Stimulated activated CD8-positive, alpha-beta memory T cell treated with anti-CD3 and anti-CD28 coated beads, Interleukin-12 subunit alpha, Interleukin-12 subunit beta, amount 100 ng/mL, for 24 hours (primary cell): ENCODE results near the gene DDX25.

Experiments
- DNase-seq: peaks from one replicate; pipeline ENCODE4 v3.0.0-alpha.2; 2020; ENCODE audit errors: extremely low read depth

Gene DDX25

DNA sequence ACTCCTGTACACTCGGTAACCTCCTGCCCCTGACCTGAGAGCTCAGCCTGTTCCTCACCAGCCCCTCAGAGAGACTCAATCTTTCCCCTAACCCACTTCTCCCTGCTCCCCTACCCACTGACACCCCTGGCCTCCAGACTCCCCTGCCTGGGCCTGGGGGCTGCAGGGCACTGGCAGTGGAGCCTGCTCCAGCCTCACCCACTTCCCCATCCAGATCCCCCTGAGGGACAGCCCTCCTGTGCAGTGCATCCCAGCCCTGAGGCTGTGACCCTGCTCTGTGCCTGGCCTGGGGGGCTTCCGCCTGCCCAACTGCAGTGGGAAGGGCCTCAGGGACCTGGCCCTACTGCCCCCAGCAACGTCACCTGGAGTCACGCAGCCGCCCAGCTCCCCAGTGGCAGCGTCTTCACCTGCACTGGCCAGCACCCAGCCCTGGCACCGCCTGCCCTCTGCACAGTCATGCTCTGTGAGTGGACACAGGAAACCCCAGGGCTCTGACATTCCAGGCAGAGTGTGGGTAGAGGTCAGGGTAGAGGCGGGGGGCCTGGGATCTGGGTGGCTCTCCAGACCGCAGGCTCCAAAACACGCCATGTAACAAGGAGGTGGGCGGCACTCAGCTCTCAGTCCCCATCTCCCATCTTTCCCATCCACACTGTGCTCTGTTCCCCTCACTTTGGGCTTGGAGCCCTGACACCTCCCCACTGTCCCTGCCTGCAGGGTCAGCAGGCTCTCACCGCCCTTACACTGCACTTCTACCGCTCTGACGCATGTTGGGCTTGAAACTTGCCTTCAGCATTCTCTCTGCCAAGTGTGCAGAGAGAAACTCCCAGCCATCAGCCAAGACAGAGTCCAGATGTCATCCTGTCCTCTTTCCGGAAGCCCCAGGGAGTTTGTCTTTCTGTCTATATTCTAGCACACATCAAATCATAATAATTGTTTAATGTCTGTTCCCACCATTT, 46.7 kb downstream of the DDX25 start:
- no peak for DNase-seq

GRCh38 chr11:125951731-125952130, 47.4 kb downstream of the DDX25 start:
- DNase-seq = no peak

DNA sequence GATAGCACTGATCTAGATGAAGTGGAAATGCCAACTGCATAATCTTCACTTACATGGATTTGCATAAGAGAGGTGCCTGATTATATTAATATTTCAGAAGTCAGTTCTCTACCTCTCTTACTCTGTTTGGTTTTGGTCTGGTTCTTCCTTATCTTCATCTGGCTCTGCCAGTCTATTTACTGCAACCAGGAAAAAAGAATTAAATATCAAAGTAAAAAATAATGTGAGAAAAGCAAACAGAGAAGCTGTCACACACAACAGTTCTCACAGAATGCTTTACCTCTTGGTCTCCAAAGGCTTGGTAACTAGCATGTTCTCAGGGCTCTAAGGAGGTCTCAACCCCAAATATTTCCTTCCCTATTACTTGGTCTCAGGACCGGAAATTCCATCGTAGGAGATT, 48.3 kb downstream of the DDX25 start:
- DNase-seq = no peak

- DNase-seq = no peak
These were observed 48.7 kb downstream of the DDX25 start for GRCh38 chr11:125952973-125953372.

DNA sequence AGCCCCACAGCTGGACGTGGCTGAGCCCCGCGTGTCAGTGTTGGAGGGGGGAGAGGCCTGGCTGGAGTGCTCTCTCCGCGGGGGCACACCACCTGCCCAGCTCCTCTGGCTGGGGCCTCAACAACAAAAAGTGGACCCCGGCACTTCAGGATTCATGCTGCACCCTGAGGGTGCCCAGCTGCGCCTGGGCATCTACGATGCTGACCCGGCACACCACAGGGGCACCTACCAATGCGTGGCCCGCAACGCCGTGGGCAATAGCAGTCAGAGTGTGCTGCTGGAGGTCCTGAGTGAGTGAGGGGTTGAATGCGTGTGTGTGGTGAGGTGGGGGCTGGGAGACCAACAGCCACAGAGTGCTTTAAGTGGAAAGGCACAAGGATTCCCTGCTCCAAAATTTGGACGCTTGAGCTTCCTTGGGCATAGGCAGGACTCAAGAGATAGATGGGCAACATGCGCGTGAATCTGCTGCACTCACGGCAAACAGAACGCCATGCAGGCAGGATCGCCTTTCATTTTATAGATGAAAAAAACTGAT, 49.2 kb downstream of the DDX25 start:
- DNase-seq = no peak

- no peak for DNase-seq
These were observed 50.0 kb downstream of the DDX25 start for GRCh38 chr11:125954123-125954944.

GRCh38 chr11:125954945-125955640, 50.8 kb downstream of the DDX25 start:
- no peak for DNase-seq

- DNase-seq = no peak
These were observed 51.5 kb downstream of the DDX25 start for GRCh38 chr11:125955856-125956255.

DNA sequence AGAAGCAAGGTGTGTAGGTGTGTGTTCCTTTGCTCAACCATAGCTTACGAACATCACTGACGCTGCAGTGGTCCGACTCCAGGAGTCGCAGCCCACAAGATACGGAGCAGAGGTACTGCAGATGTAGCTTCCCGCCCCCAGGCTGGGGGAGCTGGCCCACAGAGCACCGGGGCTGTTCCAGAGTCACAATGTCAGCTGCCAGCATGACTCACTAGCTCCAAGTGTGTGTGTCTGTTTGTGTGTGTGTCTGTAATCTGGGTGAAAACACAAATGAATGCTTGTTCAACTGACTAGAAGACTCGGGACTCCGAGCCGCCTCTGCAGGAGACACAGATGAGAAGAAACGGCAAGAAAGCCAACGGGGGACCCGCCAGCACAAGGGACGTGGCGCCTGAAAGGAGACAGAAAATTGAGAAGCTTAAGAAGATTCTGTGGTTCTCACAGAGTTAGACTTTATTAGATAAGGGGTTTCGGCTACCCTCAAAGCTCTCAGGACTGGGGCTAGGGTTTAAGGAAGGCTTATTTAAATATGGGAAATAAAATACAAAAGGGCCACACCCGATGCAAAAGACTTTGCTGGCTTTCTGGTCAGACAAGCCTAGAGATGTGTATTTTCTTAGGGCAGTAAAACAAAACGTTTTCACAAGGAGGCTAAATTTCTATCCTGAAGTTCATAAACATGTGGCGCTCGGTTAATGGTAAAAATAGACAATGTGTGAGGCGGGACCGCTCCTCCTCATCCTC, 52.3 kb downstream of the DDX25 start:
- no peak for DNase-seq

DNA sequence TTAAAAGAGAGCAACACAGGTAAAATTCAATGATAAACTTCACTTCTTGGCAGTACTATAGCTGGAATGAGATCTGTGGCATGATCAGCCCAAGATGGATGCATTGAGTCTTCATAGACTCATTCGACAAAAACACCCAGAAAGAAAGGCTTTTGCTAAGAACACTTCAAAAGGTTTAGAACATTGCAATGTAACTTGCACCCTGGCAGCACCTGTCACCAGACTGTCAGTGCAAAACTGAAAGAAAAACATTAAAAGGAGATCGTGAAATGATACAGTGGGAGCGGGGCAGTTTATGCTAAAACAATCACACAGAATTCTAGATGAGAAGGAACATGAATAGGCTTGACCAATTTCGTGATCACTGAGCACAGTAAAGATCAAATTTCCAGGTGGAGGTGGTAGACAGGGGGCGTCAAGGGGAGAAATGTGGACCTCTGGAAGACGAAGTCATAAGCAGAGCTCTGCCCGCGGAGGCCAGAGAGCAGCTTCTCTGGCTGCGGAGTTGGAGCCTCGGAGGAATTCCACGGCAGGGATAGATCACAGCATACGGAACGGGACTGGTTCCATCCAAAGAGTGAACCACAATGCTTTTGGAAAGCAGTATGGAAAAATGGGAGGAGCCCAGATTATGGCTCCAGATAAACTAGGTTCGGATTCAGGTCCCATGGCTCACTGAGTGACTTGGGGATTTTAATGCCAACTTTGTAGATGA, 53.5 kb downstream of the DDX25 start:
- no peak for DNase-seq

GRCh38 chr11:125958872-125959400, 54.6 kb downstream of the DDX25 start:
- DNase-seq = no peak

GRCh38 chr11:125959511-125959910, 55.2 kb downstream of the DDX25 start:
- no peak for DNase-seq

GRCh38 chr11:125959931-125960330, 55.6 kb downstream of the DDX25 start:
- DNase-seq = no peak

DNA sequence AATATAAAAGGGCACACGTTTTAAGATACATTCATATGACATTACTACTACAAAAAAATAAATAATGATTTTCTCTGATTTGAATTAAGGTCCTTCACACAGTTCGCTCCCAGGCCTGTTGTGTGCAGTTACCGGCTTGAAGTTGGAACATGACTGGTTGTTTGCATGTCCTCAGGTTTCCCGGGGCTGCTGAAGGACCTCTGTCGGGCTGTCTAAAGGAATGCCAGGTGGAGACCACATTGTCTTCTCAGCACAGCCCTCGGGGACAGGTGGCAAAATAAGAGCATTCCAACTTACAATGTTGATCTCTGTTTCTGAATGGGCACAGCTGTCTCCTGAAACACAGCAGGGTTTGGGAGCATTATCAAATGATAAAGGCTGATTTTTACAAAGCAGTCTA, 56.5 kb downstream of the DDX25 start:
- DNase-seq = no peak

- no peak for DNase-seq
These were observed 63.2 kb downstream of the DDX25 start for GRCh38 chr11:125967515-125967914.

DNA sequence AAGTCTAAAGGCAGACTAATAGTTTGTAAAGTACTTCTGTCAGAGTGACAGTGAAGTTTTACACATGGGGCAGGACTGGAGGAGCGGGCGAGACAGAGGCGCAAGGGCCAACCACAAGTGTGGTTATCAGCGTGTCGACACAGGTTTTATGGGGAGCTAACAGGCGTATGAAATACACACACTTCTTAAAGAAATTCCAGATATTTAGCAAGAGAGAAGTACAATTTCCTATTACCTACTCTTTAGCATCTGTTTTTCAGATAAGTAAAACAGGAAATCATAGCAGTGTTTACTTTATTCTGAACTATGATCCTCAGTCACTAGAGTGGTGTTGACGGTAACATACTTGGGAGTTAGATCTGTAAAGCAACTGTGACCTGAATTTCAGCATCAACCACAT, 64.0 kb downstream of the DDX25 start:
- no peak for DNase-seq

DNA sequence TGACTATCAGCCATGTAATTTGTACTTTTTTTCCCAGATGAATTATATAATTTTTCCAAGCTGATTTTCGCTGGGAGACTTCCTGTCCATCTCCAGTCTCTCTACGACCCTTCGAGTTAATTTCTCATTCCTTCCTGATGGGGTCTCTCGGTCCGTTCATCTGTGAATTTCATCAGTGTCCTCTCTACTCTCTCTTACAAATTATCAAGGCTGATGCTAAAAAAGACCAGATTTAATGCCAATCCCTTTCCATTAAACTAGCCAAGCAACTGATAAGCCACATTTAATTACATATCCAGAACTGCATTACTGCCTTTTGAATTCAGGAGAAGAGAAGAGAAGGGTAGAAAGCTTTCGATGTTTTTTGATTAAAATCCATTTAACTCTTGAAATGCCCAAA, 67.3 kb downstream of the DDX25 start:
- DNase-seq = no peak

GRCh38 chr11:125974284-125974683, 70.0 kb downstream of the DDX25 start:
- DNase-seq = no peak

GRCh38 chr11:125975634-125976033, 71.3 kb downstream of the DDX25 start:
- DNase-seq = no peak

- no peak for DNase-seq
These were observed 71.8 kb downstream of the DDX25 start for GRCh38 chr11:125976156-125976555.
